DOHH2 (cell line): Measurements from ENCODE around the gene PPT2.

Experiments used
- H3F3A ChIP-seq: fragments of 200-600 bp; sonication (generic), shearing (Covaris generic); 2 replicates; pipeline ENCODE4 v1.6.0; 2016; ENCODE audit warnings: antibody characterized with exemption, mild to moderate bottlenecking; ENCODE audit not compliant: control insufficient read depth, insufficient read depth
- H3K27ac ChIP-seq: fragments of 200-600 bp; sonication (generic); 2 replicates; pipeline ENCODE4 v1.5.1; 2014; ENCODE audit warnings: low read depth, mild to moderate bottlenecking, low read length, moderate library complexity
- H3K27me3 ChIP-seq: fragments of 200-600 bp; sonication (generic); 2 replicates; pipeline ENCODE4 v1.6.1; 2014; ENCODE audit warnings: mild to moderate bottlenecking, low read length, mixed read lengths; ENCODE audit not compliant: control insufficient read depth
- H3K36me3 ChIP-seq: fragments of 200-600 bp; sonication (generic); 2 replicates; pipeline ENCODE4 v1.6.1; 2014; ENCODE audit warnings: mild to moderate bottlenecking, low read length, moderate library complexity, mixed read lengths; ENCODE audit not compliant: control insufficient read depth
- H3K4me1 ChIP-seq: fragments of 200-600 bp; sonication (generic); 2 replicates; pipeline ENCODE4 v1.6.1; 2014; ENCODE audit warnings: mild to moderate bottlenecking, low read length, mixed read lengths; ENCODE audit not compliant: control insufficient read depth
- H3K4me2 ChIP-seq: fragments of 200-600 bp; sonication (generic); 2 replicates; pipeline ENCODE4 v1.6.0; 2014; ENCODE audit warnings: mild to moderate bottlenecking, low read length, moderate library complexity
- H3K4me3 ChIP-seq: fragments of 200-600 bp; sonication (generic); 2 replicates; pipeline ENCODE4 v1.5.1; 2014; ENCODE audit warnings: mild to moderate bottlenecking, low read length, mixed read lengths
- H3K79me2 ChIP-seq: fragments of 200-600 bp; sonication (generic); 2 replicates; pipeline ENCODE4 v1.6.1; 2014; ENCODE audit warnings: mild to moderate bottlenecking, low read length, mixed read lengths; ENCODE audit not compliant: control insufficient read depth
- H3K9me2 ChIP-seq: fragments of 200-600 bp; sonication (generic); replicated peaks from 2 replicates; pipeline ENCODE4 v1.6.1; 2014; ENCODE audit warnings: mild to moderate bottlenecking, low read length, mixed read lengths; ENCODE audit not compliant: control insufficient read depth
- H3K9me3 ChIP-seq: fragments of 200-600 bp; sonication (generic); 2 replicates; pipeline ENCODE4 v1.6.1; 2014; ENCODE audit warnings: antibody characterized with exemption, low read length, mixed read lengths; ENCODE audit not compliant: control insufficient read depth, insufficient read depth
- H4K20me1 ChIP-seq: fragments of 200-600 bp; sonication (generic); 2 replicates; pipeline ENCODE4 v1.6.0; 2014; ENCODE audit warnings: low read depth, mild to moderate bottlenecking, antibody characterized with exemption, low read length, moderate library complexity; ENCODE audit not compliant: control insufficient read depth, insufficient read depth
- CTCF ChIP-seq: fragments of 200-600 bp; sonication (generic); IDR thresholded peaks from one replicate; pipeline ENCODE4 v1.5.1; 2014; ENCODE audit warnings: antibody characterized with exemption, mild to moderate bottlenecking, low read depth, low read length; ENCODE audit not compliant: poor library complexity, severe bottlenecking
- EZH2phosphoT487 ChIP-seq: fragments of 200-600 bp; sonication (generic); IDR thresholded peaks from 2 replicates; pipeline ENCODE4 v1.6.1; 2017; ENCODE audit warnings: borderline replicate concordance, mild to moderate bottlenecking, antibody characterized with exemption, low read length, moderate library complexity, mixed read lengths

PPT2 gene

GRCh38 chr6:32127717-32128592 lies 26.0 kb upstream of the PPT2 start, which contains the start of gene ATF6B:
TSS of gene ATF6B (minus strand) at chr6:32128246. CDS start at chr6:32128207, 39 bp downstream.
- Histone ChIP-seq H3K4me2 (peak within 1 kb of the TSS; percentile 86), H3K4me1 (peaks cover 27% of the 10 kb centered on the region), H3K27me3 (no peaks in the 10 kb centered on the region), H3K79me2 (peaks cover 43% of the 10 kb centered on the region), H3K9me3 (no peaks in the 10 kb centered on the region), H4K20me1 (0 out of 2 replicates have a peak, but pooled peaks cover 3% of the 10 kb centered on the region), H3K27ac (peak within 1 kb of the TSS; percentile 66), H3K4me3 (peak within 1 kb of the TSS; percentile 93), H3F3A (0 out of 2 replicates have a peak, but pooled peaks cover 3% of the 10 kb centered on the region), H3K9me2 (no peaks in the 10 kb centered on the region), H3K36me3 (peaks cover 46% of the 10 kb centered on the region)
- TF ChIP-seq CTCF (no peak), EZH2phosphoT487 (no peak)

- H3K9me2 ChIP-seq = no peaks in the 10 kb centered on the region
- H3K27me3 ChIP-seq = 0 out of 2 replicates have a peak, but pooled peaks cover under 1% of the 10 kb centered on the region
- peaks cover 40% of the 10 kb centered on the region for H3K79me2 ChIP-seq
- peaks cover 27% of the 10 kb centered on the region for H3K4me1 ChIP-seq
- H3F3A ChIP-seq = 0 out of 2 replicates have a peak, but pooled peaks cover 3% of the 10 kb centered on the region
- H3K4me3 ChIP-seq = peak overlapping the region; percentile 93
- H4K20me1 ChIP-seq = 0 out of 2 replicates have a peak, but pooled peaks cover 3% of the 10 kb centered on the region
- H3K36me3 ChIP-seq = peaks cover 40% of the 10 kb centered on the region
- H3K9me3 ChIP-seq = no peaks in the 10 kb centered on the region
- no peak for TF ChIP-seq EZH2phosphoT487
- TF ChIP-seq CTCF = no peak
- H3K4me2 ChIP-seq = peak overlapping the region; percentile 86
- 0 out of 2 replicates have a peak overlapping the region, but pooled peaks have one; percentile 19 for H3K27ac ChIP-seq
Observed at GRCh38 chr6:32128751-32129296, 25.1 kb upstream of the PPT2 start.

- TF ChIP-seq EZH2phosphoT487 (no peak), CTCF (no peak)
- Histone ChIP-seq H3K4me3 (peak overlapping the region; percentile 93), H3K4me2 (peak overlapping the region; percentile 86), H3K27me3 (0 out of 2 replicates have a peak, but pooled peaks cover 4% of the 10 kb centered on the region), H3K27ac (peak overlapping the region; percentile 40), H4K20me1 (0 out of 2 replicates have a peak, but pooled peaks cover 3% of the 10 kb centered on the region), H3F3A (0 out of 2 replicates have a peak, but pooled peaks cover 3% of the 10 kb centered on the region), H3K4me1 (peaks cover 27% of the 10 kb centered on the region), H3K9me3 (no peaks in the 10 kb centered on the region), H3K79me2 (peaks cover 40% of the 10 kb centered on the region), H3K36me3 (peaks cover 34% of the 10 kb centered on the region), H3K9me2 (no peaks in the 10 kb centered on the region)
Observed at GRCh38 chr6:32129297-32130088, 24.4 kb upstream of the PPT2 start.
